Sigmoid colon (tissue), 7 donors: ENCODE data around the gene ZNF766. TPM values are rescaled to one million over a fixed set of nuclear protein-coding genes. Genes with fewer than 3 reads are reported as not detected.

ENCODE experiments used
- DNase-seq: peaks from one replicate; pipeline ENCODE4 v3.0.0-alpha.2; 2019
- H3K27ac ChIP-seq, 4 donors: fragments of 200-600 bp; sonication (generic); one replicate each; pipeline ENCODE4 v1.5.1; 2016 to 2019; ENCODE audit warnings: mild to moderate bottlenecking in 1 of 4
- H3K27me3 ChIP-seq, 3 donors: fragments of 200-600 bp; sonication (generic); one replicate each; pipeline ENCODE4 v1.5.1; 2019; ENCODE audit warnings: mild to moderate bottlenecking in 1 of 3
- H3K36me3 ChIP-seq, 4 donors: fragments of 200-600 bp; sonication (generic); one replicate each; pipeline ENCODE4 v1.5.1; 2016 to 2019
- H3K4me1 ChIP-seq, 4 donors: fragments of 200-600 bp; sonication (generic); one replicate each; pipeline ENCODE4 v1.5.1; 2017 to 2019
- H3K4me3 ChIP-seq, 4 donors: fragments of 200-600 bp; sonication (generic); one replicate each; pipeline ENCODE4 v1.5.1; 2017 to 2019; ENCODE audit warnings: mild to moderate bottlenecking in 2 of 4, moderate library complexity in 1 of 4
- H3K9me3 ChIP-seq, 4 donors: fragments of 200-600 bp in 3 of 4; sonication (generic) in 3 of 4; one replicate each; pipeline versions ENCODE4 v1.5.1 to v1.6.1; 2013 to 2019
- CTCF ChIP-seq, 4 experiments: fragments of 450-650 bp in 3 of 4; fragments of 200-600 bp in 1 of 4; IDR thresholded peaks; one replicate each; pipeline ENCODE4 v1.5.1; 2016 to 2019; ENCODE audit warnings: antibody characterized with exemption in 4 of 4, mild to moderate bottlenecking in 3 of 4, moderate library complexity in 2 of 4
- EP300 ChIP-seq, 4 donors: sonication (generic); formaldehyde crosslinking; IDR thresholded peaks; one replicate each; pipeline ENCODE4 v1.6.1; 2017; ENCODE audit warnings: antibody characterized with exemption in 4 of 4
- POLR2A ChIP-seq, 2 donors: fragments of 450-650 bp; IDR thresholded peaks; one replicate each; pipeline ENCODE4 v1.6.1; 2016; ENCODE audit warnings: antibody characterized with exemption in 2 of 2, mild to moderate bottlenecking in 2 of 2, moderate library complexity in 2 of 2
- POLR2AphosphoS5 ChIP-seq, 4 donors: sonication (generic); formaldehyde crosslinking; IDR thresholded peaks; one replicate each; pipeline ENCODE4 v1.6.1; 2017; ENCODE audit warnings: antibody characterized with exemption in 4 of 4
- WGBS, 2 donors: extraction: QIAGEN DNeasy Blood & Tissue Kit; methylation state at CpG; one replicate each; pipeline ENCODE4 v1.1.7; 2013; 5-methylcytosine and 5-hydroxymethylcytosine counted together
- intact Hi-C: fragments of 100-400 bp; cut with DNase I; formaldehyde crosslinking; loops from one replicate; pipeline ENCODE4 v1.15.1; 2023
- polyA plus RNA-seq, 3 donors: library from polyadenylated mRNA; stranded (reverse); fragments of 200-250 nt; gene quantifications; one replicate each; pipeline ENCODE4 v1.2.3, GENCODE V29; 2013
- total RNA-seq, 4 donors: library from RNA; depleted of rRNA; stranded (reverse); fragments of >200 nt; gene quantifications; one replicate each; pipeline ENCODE4 v1.1.0, GENCODE V29; 2016
- donor health status: healthy with polysubstance abuse.
- donor health status: Bipolar disorder and iron deficiency.
- donor health status: healthy.

The ZNF766 gene
- total and polyA plus RNA-seq, 7 donors, result 2.8 to 11.0 (median 5.7) TPM

GRCh38 chr19:52224211-52224610, 45.2 kb upstream of the ZNF766 start:
- peaks cover 45 to 100% (median 81%) of the 10 kb centered on the region in 4 donors for H3K36me3 ChIP-seq
- H3K4me3 ChIP-seq, result no peak overlapping the region
- H3K27me3 ChIP-seq, result no peaks in the 10 kb centered on the region
- no peak for DNase-seq
- 91 to 95% methylated on average over 5 of the region's 5 CpGs for WGBS, 2 donors
- no peaks in the 10 kb centered on the region for H3K9me3 ChIP-seq
- TF ChIP-seq EP300 (IDR thresholded peaks at IDR 0.05) (no peak), POLR2A (IDR thresholded peaks at IDR 0.05) (no peak), POLR2AphosphoS5 (IDR thresholded peaks at IDR 0.05) (no peak), CTCF (IDR thresholded peaks at IDR 0.05) (no peak)
- no peak overlapping the region for H3K27ac ChIP-seq
- no peaks in the 10 kb centered on the region for H3K4me1 ChIP-seq
- intact Hi-C loops, result no loop called here

- H3K4me3 ChIP-seq, result no peak overlapping the region
- no peak overlapping the region for H3K27ac ChIP-seq
- no peak for TF ChIP-seq POLR2AphosphoS5 (IDR thresholded peaks at IDR 0.05)
- TF ChIP-seq POLR2A (IDR thresholded peaks at IDR 0.05), result no peak
- no peak for TF ChIP-seq EP300 (IDR thresholded peaks at IDR 0.05)
- TF ChIP-seq CTCF (IDR thresholded peaks at IDR 0.05), result no peak
- H3K9me3 ChIP-seq, result no peaks in the 10 kb centered on the region
- intact Hi-C loops, result no loop called here
- no peak for DNase-seq
- WGBS, 2 donors, result 87 to 90% methylated on average over 4 of the region's 4 CpGs
- H3K36me3 ChIP-seq, result peaks cover 24 to 82% (median 57%) of the 10 kb centered on the region in 4 donors
- no peaks in the 10 kb centered on the region for H3K4me1 ChIP-seq
- H3K27me3 ChIP-seq, result no peaks in the 10 kb centered on the region
Observed at GRCh38 chr19:52226652-52227051, 42.7 kb upstream of the ZNF766 start.

GRCh38 chr19:52227196-52227940, 42.0 kb upstream of the ZNF766 start:
- Histone ChIP-seq H3K27ac (no peak overlapping the region), H3K36me3 (peaks cover 19 to 75% (median 50%) of the 10 kb centered on the region in 4 donors), H3K4me3 (no peak overlapping the region), H3K4me1 (no peaks in the 10 kb centered on the region), H3K27me3 (no peaks in the 10 kb centered on the region), H3K9me3 (no peaks in the 10 kb centered on the region)
- 82 to 88% methylated on average over 10 of the region's 10 CpGs for WGBS, 2 donors
- TF ChIP-seq CTCF (IDR thresholded peaks at IDR 0.05) (no peak), POLR2A (IDR thresholded peaks at IDR 0.05) (no peak), EP300 (IDR thresholded peaks at IDR 0.05) (no peak), POLR2AphosphoS5 (IDR thresholded peaks at IDR 0.05) (no peak)
- intact Hi-C loops, result no loop called here
- DNase-seq, result no peak

- DNase-seq, result no peak
- Histone ChIP-seq H3K27me3 (no peaks in the 10 kb centered on the region), H3K9me3 (no peaks in the 10 kb centered on the region), H3K4me3 (no peak overlapping the region), H3K4me1 (no peaks in the 10 kb centered on the region), H3K36me3 (peaks cover 19 to 69% (median 44%) of the 10 kb centered on the region in 4 donors), H3K27ac (no peak overlapping the region)
- intact Hi-C loops, result no loop called here
- TF ChIP-seq EP300 (IDR thresholded peaks at IDR 0.05) (no peak), CTCF (IDR thresholded peaks at IDR 0.05) (no peak), POLR2A (IDR thresholded peaks at IDR 0.05) (no peak), POLR2AphosphoS5 (IDR thresholded peaks at IDR 0.05) (no peak)
- WGBS, 2 donors, result 90 to 92% methylated on average over 5 of the region's 5 CpGs
Observed at GRCh38 chr19:52227980-52228379, 41.4 kb upstream of the ZNF766 start.
